NCI-H2196 (cell line): ENCODE data around the gene EXOC4.
"Not testable (repeated sequence)": the region's sequence is repeated elsewhere in the genome, so short reads cannot be mapped to it uniquely, and the experiment has no call there.

Source experiments
- DNase-seq: peaks from one replicate; lab custom pipeline; 2025; ENCODE audit not compliant: unreplicated experiment; lab: John Stamatoyannopoulos, UW

The EXOC4 gene

GRCh38 chr7:133275008-133275407 lies 22.1 kb downstream of the EXOC4 start:
- no peak for DNase-seq

- DNase-seq = peak; percentile 38
These were observed 22.7 kb downstream of the EXOC4 start for GRCh38 chr7:133275446-133276095.

GRCh38 chr7:133278975-133279374 lies 26.1 kb downstream of the EXOC4 start:
- not testable (repeated sequence) for DNase-seq

- DNase-seq = no peak
These were observed 29.2 kb downstream of the EXOC4 start for GRCh38 chr7:133282094-133282493.

- DNase-seq = no peak
These were observed 31.2 kb downstream of the EXOC4 start for GRCh38 chr7:133284092-133284491.

DNA sequence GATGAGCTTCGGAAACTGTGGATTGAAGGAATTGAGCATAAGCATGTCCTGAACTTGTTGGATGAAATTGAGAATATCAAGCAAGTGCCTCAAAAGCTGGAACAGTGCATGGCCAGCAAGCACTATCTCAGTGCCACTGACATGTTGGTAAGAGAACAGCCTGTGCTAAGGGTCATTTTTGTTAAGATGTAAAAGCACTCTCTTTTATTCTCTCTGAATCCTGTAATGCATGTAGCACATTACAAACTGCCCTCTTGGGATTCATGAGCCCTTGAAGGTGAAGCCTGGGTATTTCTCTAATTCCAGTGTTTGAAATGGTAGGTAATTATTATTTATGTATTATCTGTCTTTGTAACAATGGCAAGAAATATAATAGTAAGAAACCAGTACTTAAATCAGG lies 36.1 kb downstream of the EXOC4 start:
- DNase-seq = no peak

GRCh38 chr7:133290041-133290440 lies 37.2 kb downstream of the EXOC4 start:
- no peak for DNase-seq

GRCh38 chr7:133290676-133291333 lies 37.9 kb downstream of the EXOC4 start:
- DNase-seq = no peak

DNA sequence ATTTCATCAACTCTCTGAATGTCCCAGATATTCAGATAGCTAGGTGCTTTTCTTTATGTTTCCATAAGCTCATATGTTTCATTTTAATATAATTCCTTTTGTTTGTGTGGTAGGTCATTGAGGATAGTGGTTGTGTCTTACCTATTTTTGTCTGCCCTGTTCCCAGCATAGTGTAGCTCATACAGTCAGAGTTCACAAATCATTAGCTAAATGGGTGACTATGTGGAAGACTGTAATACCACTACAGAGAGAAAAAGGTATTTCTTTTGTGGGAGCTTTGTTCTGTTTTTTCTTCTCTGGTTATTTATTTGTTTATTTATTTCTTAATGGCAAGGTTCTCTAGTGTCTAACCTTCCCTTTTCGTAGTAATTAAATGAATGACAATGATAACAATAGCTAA lies 39.8 kb downstream of the EXOC4 start:
- DNase-seq = no peak

DNA sequence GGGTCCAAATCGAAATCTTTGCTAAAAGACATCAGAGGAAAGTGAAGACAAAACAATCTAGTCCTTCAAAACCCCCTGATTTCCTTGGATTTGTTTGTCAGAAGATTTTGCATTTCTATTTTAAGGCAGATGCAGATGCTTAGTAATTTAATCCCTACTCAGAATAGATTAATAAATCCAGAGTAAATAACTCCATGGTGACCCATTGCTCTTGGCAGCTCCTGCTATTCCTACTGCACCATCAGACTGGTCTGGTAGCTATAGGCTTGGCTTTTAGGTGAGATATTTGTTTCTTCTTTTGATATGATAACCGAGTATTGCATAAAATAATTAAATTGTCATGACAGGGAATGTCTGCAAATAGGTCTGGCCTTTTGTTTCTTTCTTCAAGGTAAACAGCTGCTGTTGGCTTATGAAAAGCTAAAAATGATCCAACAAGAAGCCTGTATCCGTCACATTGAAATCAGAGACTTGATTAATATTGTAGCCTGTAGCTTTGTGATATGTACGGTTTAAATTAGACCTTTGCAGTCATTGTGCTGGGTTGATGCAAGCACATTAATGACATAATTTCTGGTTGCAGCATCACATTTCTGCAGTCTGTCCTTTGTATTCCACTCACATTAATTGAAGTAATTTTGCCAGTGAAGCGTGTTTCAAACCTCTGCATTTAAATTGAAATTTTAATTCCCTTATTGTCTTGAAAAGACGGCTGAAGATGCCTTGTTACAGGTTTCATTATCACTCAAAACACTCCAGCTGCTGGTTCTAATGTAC lies 40.7 kb downstream of the EXOC4 start:
- DNase-seq = peak; percentile 14

GRCh38 chr7:133294234-133294633 lies 41.4 kb downstream of the EXOC4 start:
- no peak for DNase-seq

- DNase-seq = no peak
These were observed 42.6 kb downstream of the EXOC4 start for GRCh38 chr7:133295484-133295883.

GRCh38 chr7:133297093-133297492 lies 44.2 kb downstream of the EXOC4 start:
- no peak for DNase-seq

DNA sequence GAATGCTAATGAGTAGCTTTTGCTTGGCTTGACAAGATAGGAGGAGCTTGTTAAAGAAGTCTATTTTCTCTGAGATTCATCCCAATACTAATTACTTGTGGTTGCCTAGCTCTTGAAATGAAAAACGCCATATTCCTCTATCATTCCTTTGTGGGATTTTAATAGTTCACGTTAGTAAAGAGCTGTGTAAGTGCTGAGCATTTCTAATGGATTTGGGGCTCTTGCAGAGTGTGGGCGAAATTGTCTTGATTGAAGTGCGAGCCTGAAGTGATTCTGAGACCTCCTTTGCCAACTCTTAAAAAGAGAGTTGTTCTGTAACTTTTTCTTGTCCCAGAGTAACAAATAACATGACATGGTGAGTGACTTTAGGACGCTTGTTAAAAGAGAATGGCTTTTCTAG lies 45.2 kb downstream of the EXOC4 start:
- DNase-seq = no peak

- no peak for DNase-seq
These were observed 46.8 kb downstream of the EXOC4 start for GRCh38 chr7:133299676-133300075.

GRCh38 chr7:133300088-133300487 lies 47.2 kb downstream of the EXOC4 start:
- DNase-seq = no peak

DNA sequence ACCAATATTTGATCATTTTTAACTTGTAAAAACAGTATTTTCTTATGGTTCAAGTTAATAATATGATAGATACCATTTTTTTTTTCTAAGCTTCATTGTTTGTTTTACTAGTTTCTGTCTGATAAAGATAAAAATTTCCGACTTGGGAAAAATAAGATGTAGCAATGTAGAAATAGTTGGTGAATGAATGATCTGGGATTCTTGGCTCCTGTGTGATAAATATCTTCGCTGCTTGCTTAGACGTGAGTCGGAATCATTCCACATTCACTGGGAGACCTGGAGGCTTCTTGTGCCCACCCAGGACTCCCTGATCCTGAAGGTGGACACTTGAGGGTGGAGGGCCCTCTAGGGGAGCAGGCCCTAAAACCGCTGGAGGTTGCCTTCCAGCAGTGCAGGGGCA lies 47.9 kb downstream of the EXOC4 start:
- no peak for DNase-seq

- DNase-seq = no peak
These were observed 48.6 kb downstream of the EXOC4 start for GRCh38 chr7:133301444-133301843.

DNA sequence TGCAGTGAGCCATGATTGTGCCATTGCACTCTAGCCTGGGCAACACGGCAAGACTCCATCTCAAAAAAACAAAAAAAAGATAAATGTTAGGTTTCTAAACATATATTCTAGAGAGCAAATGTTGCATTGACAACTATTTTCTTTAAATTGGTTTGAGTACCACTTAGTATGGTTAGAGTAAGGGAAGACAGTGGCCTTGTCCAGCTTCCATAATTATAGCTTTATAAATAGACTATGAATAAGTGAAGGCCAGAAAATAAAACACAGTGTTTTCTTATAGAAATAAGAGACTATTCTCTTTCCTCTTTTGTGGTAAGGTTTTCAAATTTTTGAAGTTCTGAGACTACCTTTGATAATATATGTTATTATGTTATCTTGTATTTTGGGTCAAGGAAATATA lies 50.5 kb downstream of the EXOC4 start:
- DNase-seq = no peak

DNA sequence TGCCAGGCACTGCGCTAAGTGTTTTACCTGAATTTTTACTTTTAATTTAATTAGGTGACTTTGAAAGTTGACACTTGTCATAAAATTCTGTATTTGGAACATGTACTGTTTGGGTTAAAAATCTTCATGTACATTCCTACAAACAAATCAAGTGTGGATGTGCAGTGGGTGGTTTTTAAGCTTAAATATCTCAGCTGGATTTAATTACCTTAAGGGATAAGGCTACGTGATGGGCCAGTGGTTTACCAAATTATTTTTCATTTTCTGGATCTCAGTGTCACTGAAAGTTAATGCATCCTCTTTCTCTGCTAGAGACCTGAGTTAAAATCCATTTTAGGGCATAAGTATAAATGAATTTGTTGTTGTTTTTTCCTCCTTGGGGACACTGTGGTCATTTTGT lies 51.1 kb downstream of the EXOC4 start:
- no peak for DNase-seq

DNA sequence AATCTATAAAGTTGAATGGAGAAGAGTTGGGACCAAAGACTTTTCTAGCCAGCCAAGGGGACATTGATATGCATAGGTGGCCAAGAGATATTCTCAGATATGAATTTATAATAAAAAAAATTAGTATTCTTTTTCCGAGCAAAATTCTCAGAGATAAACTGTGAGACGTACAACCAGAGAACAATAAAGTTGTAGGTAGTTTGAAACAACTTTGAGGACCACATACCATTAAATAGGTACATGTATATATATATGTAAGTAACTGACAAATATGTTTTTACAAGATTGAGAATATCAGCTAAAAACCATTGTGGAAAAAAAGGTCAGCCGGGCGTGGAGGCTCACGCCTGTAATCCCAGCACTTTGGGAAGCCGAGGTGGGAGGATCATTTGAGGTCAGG lies 56.5 kb downstream of the EXOC4 start:
- DNase-seq = no peak

DNA sequence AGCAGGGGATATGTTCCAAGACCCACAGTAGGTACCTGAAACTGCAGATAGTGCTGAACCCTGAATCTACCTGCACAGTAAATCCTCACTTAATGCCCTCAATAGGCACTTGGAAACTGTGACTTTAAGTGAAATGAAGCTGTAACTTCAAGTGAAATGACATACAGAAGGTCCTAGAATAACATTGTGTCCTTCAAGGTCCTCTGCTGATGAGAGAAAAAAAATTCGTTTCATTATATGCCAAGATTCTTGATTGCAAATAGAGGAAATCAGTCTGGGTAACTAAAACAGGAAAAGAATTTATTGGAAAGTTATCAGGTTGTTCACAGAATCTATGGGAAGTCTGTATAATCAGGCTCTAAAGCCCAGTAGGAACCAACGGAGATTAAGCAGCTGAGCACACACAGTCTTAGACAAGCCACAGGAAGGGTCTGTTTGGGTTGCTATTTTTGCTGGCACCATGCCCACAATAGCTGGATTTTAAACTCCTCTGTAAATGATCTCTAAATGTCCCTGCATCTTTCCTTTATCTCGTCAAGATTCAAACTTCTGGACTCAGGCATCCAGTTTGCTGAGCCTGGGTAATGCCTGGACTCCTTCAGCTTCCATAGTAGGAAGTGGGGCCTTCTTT lies 57.5 kb downstream of the EXOC4 start:
- peak; percentile 41 for DNase-seq
